SK-N-MC (cell line): ENCODE data around the gene FER1L5.

Experiments used
- DNase-seq: peaks from one replicate; pipeline ENCODE4 v3.0.0-alpha.2; 2011; ENCODE audit warnings: low read depth, low spot score
- H3K27ac ChIP-seq: fragments of 200-600 bp; sonication (generic); 2 replicates; pipeline ENCODE4 v1.5.1; 2016; ENCODE audit warnings: mixed run types
- H3K36me3 ChIP-seq: fragments of 200-600 bp; sonication (generic); 2 replicates; pipeline ENCODE4 v1.6.1; 2017; ENCODE audit warnings: antibody characterized with exemption, low read length, mixed read lengths; ENCODE audit not compliant: insufficient read depth
- H3K4me3 ChIP-seq: fragments of 200-600 bp; sonication (generic); 2 replicates; pipeline ENCODE4 v1.5.1; 2016
- H3K9ac ChIP-seq: fragments of 200-600 bp; sonication (generic); 2 replicates; pipeline ENCODE4 v1.8.0; 2017; ENCODE audit warnings: mixed run types, mixed read lengths; ENCODE audit not compliant: insufficient read length
- H3K9me3 ChIP-seq: fragments of 200-600 bp; sonication (generic); 2 replicates; pipeline ENCODE4 v1.6.1; 2017; ENCODE audit warnings: low read depth, mild to moderate bottlenecking, antibody characterized with exemption, low read length, moderate library complexity, mixed read lengths
- EZH2 ChIP-seq: fragments of 200-600 bp; sonication (generic); IDR thresholded peaks from one replicate; pipeline ENCODE4 v1.6.1; 2017; ENCODE audit warnings: antibody characterized with exemption
- FOXP2 ChIP-seq: optimal IDR thresholded peaks from 2 replicates; pipeline ENCODE3; 2011; ENCODE audit warnings: mild to moderate bottlenecking, moderate library complexity; ENCODE audit not compliant: insufficient read depth; ENCODE audit errors: extremely low read length, control extremely low read depth
- POLR2AphosphoS5 ChIP-seq: IDR thresholded peaks from 2 replicates; pipeline ENCODE4 v1.6.1; 2012; ENCODE audit warnings: mild to moderate bottlenecking, low read depth, low read length, borderline replicate concordance

Gene FER1L5

GRCh38 chr2:96703021-96703751 is 60.6 kb downstream of the FER1L5 start:
- Histone ChIP-seq H3K27ac (no peak overlapping the region), H3K4me3 (no peak overlapping the region), H3K36me3 (peaks cover 27% of the 10 kb centered on the region; the same call in 1 of the 2 replicates), H3K9me3 (no peaks in the 10 kb centered on the region), H3K9ac (no peak overlapping the region)
- no peak for TF ChIP-seq POLR2AphosphoS5
- TF ChIP-seq EZH2: no peak
- no peak for TF ChIP-seq FOXP2
- DNase-seq: no peak

GRCh38 chr2:96710985-96711384 is 68.4 kb downstream of the FER1L5 start:
- Histone ChIP-seq H3K36me3 (peaks cover 59% of the 10 kb centered on the region), H3K9ac (no peak overlapping the region), H3K9me3 (no peaks in the 10 kb centered on the region), H3K4me3 (no peak overlapping the region), H3K27ac (no peak overlapping the region)
- no peak for DNase-seq
- no peak for TF ChIP-seq EZH2
- TF ChIP-seq POLR2AphosphoS5: no peak
- TF ChIP-seq FOXP2: no peak

- Histone ChIP-seq H3K36me3 (peaks cover 17% of the 10 kb centered on the region), H3K9me3 (no peaks in the 10 kb centered on the region), H3K27ac (no peak overlapping the region), H3K4me3 (no peak overlapping the region), H3K9ac (no peak overlapping the region)
- no peak for DNase-seq
- TF ChIP-seq FOXP2 (no peak), EZH2 (no peak), POLR2AphosphoS5 (no peak)
Observed at GRCh38 chr2:96715658-96716057, 73.1 kb downstream of the FER1L5 start.

GRCh38 chr2:96716388-96716787 is 73.8 kb downstream of the FER1L5 start:
- TF ChIP-seq POLR2AphosphoS5 (no peak), FOXP2 (no peak), EZH2 (no peak)
- no peak overlapping the region for H3K9ac ChIP-seq
- H3K4me3 ChIP-seq: no peak overlapping the region
- no peaks in the 10 kb centered on the region for H3K9me3 ChIP-seq
- DNase-seq: no peak
- no peak overlapping the region for H3K27ac ChIP-seq
- H3K36me3 ChIP-seq: peaks cover 10% of the 10 kb centered on the region; the same call in 1 of the 2 replicates

- Histone ChIP-seq H3K9me3 (no peaks in the 10 kb centered on the region), H3K4me3 (no peak overlapping the region), H3K36me3 (peaks cover 24% of the 10 kb centered on the region), H3K9ac (no peak overlapping the region), H3K27ac (no peak overlapping the region)
- TF ChIP-seq POLR2AphosphoS5 (no peak), FOXP2 (no peak), EZH2 (no peak)
- DNase-seq: no peak
Observed at GRCh38 chr2:96726131-96726530, 83.6 kb downstream of the FER1L5 start.

- H3K36me3 ChIP-seq: peaks cover 34% of the 10 kb centered on the region
- TF ChIP-seq POLR2AphosphoS5: no peak
- TF ChIP-seq EZH2: no peak
- TF ChIP-seq FOXP2: no peak
- DNase-seq: no peak
- H3K9ac ChIP-seq: no peak overlapping the region
- H3K4me3 ChIP-seq: no peak overlapping the region
- no peaks in the 10 kb centered on the region for H3K9me3 ChIP-seq
- no peak overlapping the region for H3K27ac ChIP-seq
Observed at GRCh38 chr2:96727431-96727830, 84.9 kb downstream of the FER1L5 start.

GRCh38 chr2:96729748-96730147 is 87.2 kb downstream of the FER1L5 start:
- TF ChIP-seq FOXP2 (no peak), EZH2 (no peak), POLR2AphosphoS5 (no peak)
- Histone ChIP-seq H3K4me3 (no peak overlapping the region), H3K27ac (no peak overlapping the region), H3K36me3 (peaks cover 55% of the 10 kb centered on the region), H3K9me3 (no peaks in the 10 kb centered on the region), H3K9ac (no peak overlapping the region)
- no peak for DNase-seq

- H3K27ac ChIP-seq: no peak overlapping the region
- H3K4me3 ChIP-seq: no peak overlapping the region
- no peaks in the 10 kb centered on the region for H3K9me3 ChIP-seq
- TF ChIP-seq EZH2: no peak
- no peak for TF ChIP-seq FOXP2
- no peak for TF ChIP-seq POLR2AphosphoS5
- H3K9ac ChIP-seq: no peak overlapping the region
- peaks cover 59% of the 10 kb centered on the region for H3K36me3 ChIP-seq
- no peak for DNase-seq
Observed at GRCh38 chr2:96730212-96730611, 87.6 kb downstream of the FER1L5 start.

GRCh38 chr2:96733931-96734330 is 91.4 kb downstream of the FER1L5 start:
- Histone ChIP-seq H3K36me3 (peaks cover 58% of the 10 kb centered on the region), H3K9ac (no peak overlapping the region), H3K4me3 (no peak overlapping the region), H3K9me3 (no peaks in the 10 kb centered on the region), H3K27ac (no peak overlapping the region)
- no peak for DNase-seq
- no peak for TF ChIP-seq FOXP2
- no peak for TF ChIP-seq EZH2
- TF ChIP-seq POLR2AphosphoS5: no peak
